B cell (primary cell): ENCODE data around the gene PRKCA. TPM values are rescaled to one million over a fixed set of nuclear protein-coding genes. Genes with fewer than 3 reads are reported as not detected.
"Not testable (repeated sequence)": the region's sequence is repeated elsewhere in the genome, so short reads cannot be mapped to it uniquely, and the experiment has no call there.

Experiments
- ATAC-seq: fragments of 200-7000 bp; cut with Tn5 transposase; one replicate; pipeline ENCODE4 v1.10.0; 2021; ENCODE audit warnings: low read depth, mild to moderate bottlenecking, moderate number of reproducible peaks, moderate library complexity
- CTCF ChIA-PET: fragments of 350-600 bp; sonication (Branson Sonifier 250); formaldehyde crosslinking; loops from one replicate; lab custom pipeline; 2021; ENCODE audit warnings: antibody characterized with exemption, inconsistent platforms; lab: Charles Lee
- POLR2A ChIA-PET: fragments of 350-600 bp; sonication (Branson Sonifier 250); formaldehyde crosslinking; loops from one replicate; lab custom pipeline; 2021; ENCODE audit warnings: antibody characterized with exemption; lab: Charles Lee
- DNase-seq: peaks from one replicate; pipeline ENCODE4 v3.0.0; 2013
- H2AFZ ChIP-seq: 2 replicates; pipeline ENCODE4 v1.6.1; 2012; ENCODE audit warnings: mild to moderate bottlenecking, low read depth, low read length; ENCODE audit not compliant: insufficient read depth, poor library complexity, severe bottlenecking
- H3K27ac ChIP-seq, 2 donors: 1 replicate in 1 of 2; 2 replicates in 1 of 2; pipeline ENCODE4 v1.5.1; 2012 to 2013; ENCODE audit warnings: low read length in 2 of 2, mild to moderate bottlenecking in 2 of 2, moderate library complexity in 1 of 2
- H3K27me3 ChIP-seq, 4 experiments: fragments of 200-600 bp in 1 of 4; sonication (generic) in 1 of 4; replicated peaks in 1 of 4; 1 replicate in 2 of 4; 2 replicates in 2 of 4; pipeline versions ENCODE4 v1.6.1 to v1.7.0; 2013 to 2016; ENCODE audit warnings: low read length in 3 of 4, mild to moderate bottlenecking in 2 of 4, mixed read lengths in 1 of 4, moderate library complexity in 1 of 4; ENCODE audit not compliant: insufficient read depth in 4 of 4, control insufficient read depth in 3 of 4; ENCODE audit errors: control extremely low read depth in 1 of 4
- H3K36me3 ChIP-seq, 2 experiments: replicated peaks in 1 of 2; 1 replicate in 1 of 2; 2 replicates in 1 of 2; pipeline versions ENCODE4 v1.6.1 to v1.7.1; 2013; ENCODE audit warnings: low read length in 1 of 2; ENCODE audit not compliant: insufficient read depth in 2 of 2, control insufficient read depth in 1 of 2; ENCODE audit errors: control extremely low read depth in 1 of 2, extremely low read depth in 1 of 2
- H3K4me1 ChIP-seq, 2 donors: fragments of 200-600 bp in 1 of 2; sonication (generic) in 1 of 2; 1 replicate in 1 of 2; 2 replicates in 1 of 2; pipeline versions ENCODE4 v1.5.1 to v1.6.1; 2013 to 2017; ENCODE audit warnings: low read length in 2 of 2; ENCODE audit not compliant: control insufficient read depth in 2 of 2, insufficient read depth in 2 of 2
- H3K4me2 ChIP-seq: replicated peaks from 2 replicates; pipeline ENCODE3; 2012; ENCODE audit warnings: mild to moderate bottlenecking, low read depth, low read length; ENCODE audit not compliant: poor library complexity, severe bottlenecking
- H3K4me3 ChIP-seq, 5 experiments: fragments of 200-600 bp in 1 of 5; sonication (generic) in 1 of 5; 1 replicate in 3 of 5; 2 replicates in 2 of 5; pipeline versions ENCODE4 v1.5.1 to v1.7.0; 2011 to 2016; ENCODE audit warnings: low read length in 4 of 5, mild to moderate bottlenecking in 4 of 5, low read depth in 2 of 5, control low read depth in 1 of 5, moderate library complexity in 1 of 5; ENCODE audit not compliant: insufficient read depth in 1 of 5; ENCODE audit errors: control extremely low read depth in 1 of 5, extremely low read depth in 1 of 5
- H3K79me2 ChIP-seq: fragments of 200-600 bp; sonication (generic); one replicate; pipeline ENCODE4 v1.6.0; 2016; ENCODE audit warnings: low read length; ENCODE audit not compliant: control insufficient read depth, insufficient read depth
- H3K9ac ChIP-seq: fragments of 200-600 bp; sonication (generic); 2 replicates; pipeline ENCODE4 v1.6.1; 2017; ENCODE audit warnings: mild to moderate bottlenecking, low read length, moderate library complexity
- H3K9me3 ChIP-seq, 3 donors: one replicate each; pipeline versions ENCODE4 v1.6.1 to v1.7.1; 2013; ENCODE audit warnings: low read length in 2 of 3; ENCODE audit not compliant: control insufficient read depth in 2 of 3, insufficient read depth in 1 of 3; ENCODE audit errors: control extremely low read depth in 1 of 3
- H4K20me1 ChIP-seq: 2 replicates; pipeline ENCODE4 v1.6.0; 2012; ENCODE audit warnings: mild to moderate bottlenecking, low read length; ENCODE audit not compliant: insufficient read depth, control insufficient read depth, poor library complexity, severe bottlenecking
- H3K27ac Mint-ChIP-seq: one replicate; pipeline ENCODE4 v1.8.0; 2021; ENCODE audit warnings: mixed read lengths
- H3K27me3 Mint-ChIP-seq: one replicate; pipeline ENCODE4 v1.8.0; 2021; ENCODE audit warnings: mixed read lengths
- H3K4me1 Mint-ChIP-seq: one replicate; pipeline ENCODE4 v1.8.0; 2021; ENCODE audit warnings: mixed read lengths
- H3K4me3 Mint-ChIP-seq: one replicate; pipeline ENCODE4 v1.8.0; 2021; ENCODE audit warnings: mixed read lengths
- H3K9me3 Mint-ChIP-seq: one replicate; pipeline ENCODE4 v1.8.0; 2022; ENCODE audit warnings: mixed read lengths; ENCODE audit not compliant: insufficient read depth
- CTCF ChIP-seq: fragments of 200-600 bp; IDR thresholded peaks from one replicate; pipeline ENCODE4 v1.8.0; 2022; ENCODE audit warnings: antibody characterized with exemption, mild to moderate bottlenecking
- EZH2 ChIP-seq: IDR thresholded peaks from 2 replicates; pipeline ENCODE4 v1.6.1; 2012; ENCODE audit warnings: borderline replicate concordance, low read depth, mild to moderate bottlenecking, moderate library complexity, low read length; ENCODE audit not compliant: insufficient read depth, poor library complexity, severe bottlenecking
- WGBS: methylation state at CpG from one replicate; pipeline ENCODE4 v1.1.5; 2013; ENCODE audit warnings: missing lambda C conversion rate; ENCODE audit not compliant: insufficient coverage; 5-methylcytosine and 5-hydroxymethylcytosine counted together
- intact Hi-C: fragments of 100-400 bp; cut with micrococcal nuclease; formaldehyde crosslinking; loops from one replicate; pipeline ENCODE4 v1.10.0; 2022
- polyA plus RNA-seq: library from polyadenylated mRNA; depleted of rRNA; stranded (reverse); fragments of >200 nt; gene quantifications from 2 replicates; pipeline ENCODE4 v1.2.3, GENCODE V29; 2012
- total RNA-seq, 2 donors: library from RNA; stranded (reverse); fragments of 120-200 nt in 1 of 2; gene quantifications; 1 replicate in 1 of 2; 2 replicates in 1 of 2; pipeline versions ENCODE4 v1.2.3 to v1.2.4, GENCODE V29; 2013 to 2022

Gene PRKCA
- total and polyA plus RNA-seq, 2 donors (not counting 1 experiment from before 2014, with no cell fraction given) = 0.33 to 7.7 TPM

DNA sequence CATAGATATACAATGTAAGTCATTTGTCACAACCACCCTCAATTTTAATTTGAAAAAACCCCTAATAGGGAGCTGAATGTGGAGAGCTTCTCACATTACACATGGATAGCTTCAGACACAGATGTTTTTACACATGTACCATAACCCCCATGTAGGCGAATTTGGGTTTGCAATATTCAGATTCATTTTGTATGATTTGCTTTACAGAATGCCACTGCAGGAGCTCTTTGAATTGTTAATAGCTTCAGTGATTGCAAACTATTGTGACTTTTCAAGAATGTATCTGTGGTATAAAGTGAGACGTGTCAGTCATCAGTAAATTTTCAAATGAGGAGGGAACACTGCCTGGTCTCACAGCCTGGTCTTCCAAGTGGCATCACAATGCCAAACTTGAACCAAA, 419.9 kb downstream of the PRKCA start:
- CTCF ChIA-PET = no interaction called here
- ATAC-seq (no peak), DNase-seq (no peak)
- no peaks in the 10 kb centered on the region for H3K4me1 Mint-ChIP-seq
- Histone ChIP-seq H3K27ac (no peak overlapping the region), H3K4me3 (no peak overlapping the region), H3K9ac (no peak overlapping the region), H3K79me2 (no peaks in the 10 kb centered on the region), H3K27me3 (no peaks in the 10 kb centered on the region), H3K4me2 (no peak overlapping the region), H3K36me3 (no peaks in the 10 kb centered on the region), H3K9me3 (peaks cover 0 to 3% (median 0%) of the 10 kb centered on the region in 3 donors), H4K20me1 (no peaks in the 10 kb centered on the region), H2AFZ (no peak overlapping the region), H3K4me1 (no peaks in the 10 kb centered on the region)
- H3K4me3 Mint-ChIP-seq = no peak overlapping the region
- POLR2A ChIA-PET = no interaction called here
- intact Hi-C loops = no loop called here
- H3K9me3 Mint-ChIP-seq = peaks cover 2% of the 10 kb centered on the region
- H3K27me3 Mint-ChIP-seq = peaks cover 9% of the 10 kb centered on the region
- 100% methylated on average over 1 of the region's 2 CpGs for WGBS
- H3K27ac Mint-ChIP-seq = no peak overlapping the region
- TF ChIP-seq EZH2 = no peak
- TF ChIP-seq CTCF = no peak

GRCh38 chr17:66724581-66725341, 422.3 kb downstream of the PRKCA start:
- H3K4me2 ChIP-seq = no peak overlapping the region
- ATAC-seq (no peak), DNase-seq (no peak)
- no peak overlapping the region for H3K27ac Mint-ChIP-seq
- no peaks in the 10 kb centered on the region for H3K4me1 Mint-ChIP-seq
- TF ChIP-seq CTCF = no peak
- H3K79me2 ChIP-seq = no peaks in the 10 kb centered on the region
- no peak overlapping the region for H3K4me3 ChIP-seq
- 83% methylated on average over 1 of the region's 5 CpGs for WGBS
- ChIA-PET CTCF (no interaction called here), POLR2A (no interaction called here)
- peaks cover 9% of the 10 kb centered on the region for H3K27me3 Mint-ChIP-seq
- H3K4me3 Mint-ChIP-seq = no peak overlapping the region
- H3K36me3 ChIP-seq = no peaks in the 10 kb centered on the region
- no peak overlapping the region for H2AFZ ChIP-seq
- H3K9me3 ChIP-seq = peaks cover 0 to 3% (median 0%) of the 10 kb centered on the region in 3 donors
- intact Hi-C loops = no loop called here
- H3K27ac ChIP-seq = no peak overlapping the region
- no peaks in the 10 kb centered on the region for H3K9me3 Mint-ChIP-seq
- H3K4me1 ChIP-seq = no peaks in the 10 kb centered on the region
- H4K20me1 ChIP-seq = no peaks in the 10 kb centered on the region
- H3K27me3 ChIP-seq = no peaks in the 10 kb centered on the region
- no peak overlapping the region for H3K9ac ChIP-seq

DNA sequence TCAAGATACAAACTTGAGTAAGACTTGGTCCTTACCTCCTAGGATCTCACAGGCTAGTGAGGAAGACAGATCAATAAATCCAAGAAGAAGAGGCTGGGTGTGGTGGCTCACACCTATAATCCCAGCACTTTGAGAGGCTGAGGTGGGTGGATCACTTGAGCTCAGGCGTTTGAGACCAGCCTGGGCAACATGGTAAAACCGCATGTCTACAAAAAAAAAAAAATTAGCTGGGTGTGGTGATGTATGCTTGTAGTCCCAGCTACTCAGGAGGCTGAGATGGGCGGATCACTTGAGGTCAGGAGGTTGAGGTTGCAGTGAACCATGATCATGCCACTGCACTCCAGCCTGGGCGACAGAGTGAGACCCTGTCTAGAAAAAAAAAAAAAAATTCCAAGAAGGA, 423.0 kb downstream of the PRKCA start:
- H3K27me3 ChIP-seq, DNase-seq, H3K4me2 ChIP-seq, H3K4me1 Mint-ChIP-seq, H2AFZ ChIP-seq, H3K4me1 ChIP-seq, H3K4me3 ChIP-seq, intact Hi-C loops, H3K79me2 ChIP-seq, H3K4me3 Mint-ChIP-seq, H4K20me1 ChIP-seq, H3K36me3 ChIP-seq, H3K27ac ChIP-seq, CTCF ChIA-PET, H3K27ac Mint-ChIP-seq, H3K9me3 Mint-ChIP-seq, ATAC-seq, H3K9ac ChIP-seq, H3K27me3 Mint-ChIP-seq, POLR2A ChIA-PET, H3K9me3 ChIP-seq: not testable (repeated sequence)
- WGBS = 100% methylated on average over 3 of the region's 4 CpGs
